Measurements from ENCODE around the gene CD4.

The CD4 gene

DNA sequence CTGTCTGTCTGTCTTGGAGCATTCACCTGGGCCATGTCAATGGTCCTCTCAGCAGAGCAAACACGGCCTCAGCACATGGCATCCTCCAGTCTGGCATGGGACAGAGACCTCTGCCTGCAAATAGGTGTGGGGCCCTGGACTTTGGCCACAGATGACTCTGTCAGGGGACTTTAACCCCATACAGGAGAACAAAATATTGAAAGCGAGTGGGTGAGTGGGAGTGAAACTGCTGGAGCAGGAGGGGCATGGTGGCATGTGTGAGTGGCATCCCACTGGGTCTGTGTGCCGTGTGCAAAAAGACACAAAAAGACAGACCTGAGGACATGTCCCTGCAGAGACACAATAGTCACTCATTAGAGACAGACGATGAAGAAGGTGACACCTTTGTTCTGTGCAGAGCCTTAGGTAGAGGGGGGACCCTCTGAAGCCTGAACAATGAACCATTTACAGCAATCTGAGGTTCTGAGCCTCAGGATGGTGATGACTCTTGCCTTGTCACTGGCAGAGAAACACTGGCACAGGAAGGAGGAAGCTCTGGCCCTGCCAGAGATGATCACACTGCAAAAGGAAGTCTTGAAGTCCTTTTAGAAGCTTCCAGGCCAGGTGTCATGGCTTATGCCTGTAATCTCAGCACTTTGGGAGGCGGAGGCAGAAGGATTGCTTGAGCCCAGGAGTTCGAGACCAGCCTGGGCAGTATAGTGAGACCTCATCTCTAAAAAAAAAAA is 9.5 kb upstream of the CD4 start:
- Histone ChIP-seq H3K4me3 (ENCODE audit: low read depth, low read length) (no peak overlapping the region), H3K4me1 (ENCODE audit: control insufficient read depth, insufficient read depth, low read length, unreplicated experiment) (peaks cover 3% of the 10 kb centered on the region), H3K36me3 (ENCODE audit: insufficient read depth, low read length) (no peaks in the 10 kb centered on the region), H2AFZ (ENCODE audit: low read length, unreplicated experiment) (no peak overlapping the region), H3K27ac (ENCODE audit: low read depth, low read length) (no peak overlapping the region), H3K79me2 (ENCODE audit: control insufficient read depth, insufficient read depth, low read length, unreplicated experiment) (no peaks in the 10 kb centered on the region), H3K27me3 (ENCODE audit: insufficient read depth, low read length) (no peaks in the 10 kb centered on the region)

- Histone ChIP-seq H3K79me2 (ENCODE audit: control insufficient read depth, insufficient read depth, low read length, unreplicated experiment) (no peaks in the 10 kb centered on the region), H3K36me3 (ENCODE audit: insufficient read depth, low read length) (no peaks in the 10 kb centered on the region), H3K4me1 (ENCODE audit: control insufficient read depth, insufficient read depth, low read length, unreplicated experiment) (peaks cover 3% of the 10 kb centered on the region), H2AFZ (ENCODE audit: low read length, unreplicated experiment) (no peak overlapping the region), H3K27ac (ENCODE audit: low read depth, low read length) (no peak overlapping the region), H3K4me3 (ENCODE audit: low read depth, low read length) (no peak overlapping the region), H3K27me3 (ENCODE audit: insufficient read depth, low read length) (no peaks in the 10 kb centered on the region)
Measured at GRCh38 chr12:6780573-6780972, 8.8 kb upstream of the CD4 start.

DNA sequence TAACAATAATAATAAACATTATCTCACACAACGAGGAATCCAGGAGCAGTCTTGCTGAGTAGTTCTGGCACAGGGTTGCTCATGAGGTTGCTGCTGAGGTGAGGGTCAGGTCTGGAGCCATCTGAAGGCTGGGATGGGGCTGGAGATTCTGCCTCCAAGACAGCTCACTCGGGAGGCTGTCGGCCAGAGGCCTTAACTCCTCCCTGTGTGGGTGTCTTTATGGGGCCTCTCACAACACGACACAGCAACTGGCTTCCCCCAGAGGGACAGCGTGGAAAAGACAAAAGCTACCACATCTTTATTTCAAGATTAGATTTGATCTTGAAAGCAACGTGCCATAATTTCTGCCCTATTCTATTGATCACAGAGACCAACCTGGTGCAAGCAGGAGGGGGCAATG is 7.2 kb upstream of the CD4 start:
- peaks cover 3% of the 10 kb centered on the region for H3K4me1 ChIP-seq (ENCODE audit: control insufficient read depth, insufficient read depth, low read length, unreplicated experiment)
- no peaks in the 10 kb centered on the region for H3K36me3 ChIP-seq (ENCODE audit: insufficient read depth, low read length)
- H3K27ac ChIP-seq (ENCODE audit: low read depth, low read length) = no peak overlapping the region
- no peaks in the 10 kb centered on the region for H3K79me2 ChIP-seq (ENCODE audit: control insufficient read depth, insufficient read depth, low read length, unreplicated experiment)
- no peaks in the 10 kb centered on the region for H3K27me3 ChIP-seq (ENCODE audit: insufficient read depth, low read length)
- no peak overlapping the region for H2AFZ ChIP-seq (ENCODE audit: low read length, unreplicated experiment)
- H3K4me3 ChIP-seq (ENCODE audit: low read depth, low read length) = no peak overlapping the region

GRCh38 chr12:6782850-6783566 is 6.3 kb upstream of the CD4 start:
- Histone ChIP-seq H3K27me3 (ENCODE audit: insufficient read depth, low read length) (no peaks in the 10 kb centered on the region), H3K4me3 (ENCODE audit: low read depth, low read length) (no peak overlapping the region), H2AFZ (ENCODE audit: low read length, unreplicated experiment) (no peak overlapping the region), H3K4me1 (ENCODE audit: control insufficient read depth, insufficient read depth, low read length, unreplicated experiment) (peaks cover 3% of the 10 kb centered on the region), H3K79me2 (ENCODE audit: control insufficient read depth, insufficient read depth, low read length, unreplicated experiment) (no peaks in the 10 kb centered on the region), H3K27ac (ENCODE audit: low read depth, low read length) (no peak overlapping the region), H3K36me3 (ENCODE audit: insufficient read depth, low read length) (no peaks in the 10 kb centered on the region)

GRCh38 chr12:6783828-6784227 is 5.5 kb upstream of the CD4 start:
- no peaks in the 10 kb centered on the region for H3K79me2 ChIP-seq (ENCODE audit: control insufficient read depth, insufficient read depth, low read length, unreplicated experiment)
- H3K27ac ChIP-seq (ENCODE audit: low read depth, low read length) = no peak overlapping the region
- no peaks in the 10 kb centered on the region for H3K27me3 ChIP-seq (ENCODE audit: insufficient read depth, low read length)
- no peaks in the 10 kb centered on the region for H3K36me3 ChIP-seq (ENCODE audit: insufficient read depth, low read length)
- H3K4me1 ChIP-seq (ENCODE audit: control insufficient read depth, insufficient read depth, low read length, unreplicated experiment) = no peaks in the 10 kb centered on the region
- H2AFZ ChIP-seq (ENCODE audit: low read length, unreplicated experiment) = no peak overlapping the region
- H3K4me3 ChIP-seq (ENCODE audit: low read depth, low read length) = no peak overlapping the region

DNA sequence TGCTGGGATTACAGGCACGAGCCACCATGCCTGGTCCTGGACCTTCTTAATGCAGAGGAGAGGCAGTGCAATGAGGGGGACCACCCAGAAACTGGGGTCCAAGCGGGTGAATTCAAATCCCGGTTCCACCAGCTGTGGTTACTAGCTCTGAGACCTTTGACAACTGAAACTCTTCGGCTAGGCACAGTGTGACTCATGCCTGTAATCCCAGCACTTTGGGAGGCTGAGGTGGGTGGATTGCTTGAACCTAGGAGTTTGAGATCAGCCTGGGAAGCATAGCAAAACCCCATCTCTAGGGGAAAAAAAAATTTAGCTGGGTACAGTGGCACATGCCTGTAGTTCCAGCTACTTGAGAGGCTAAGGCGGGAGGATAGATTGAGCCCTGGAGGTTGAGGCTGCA is 5.0 kb upstream of the CD4 start:
- H3K4me1 ChIP-seq (ENCODE audit: control insufficient read depth, insufficient read depth, low read length, unreplicated experiment) = no peaks in the 10 kb centered on the region
- H3K4me3 ChIP-seq (ENCODE audit: low read depth, low read length) = no peak overlapping the region
- no peaks in the 10 kb centered on the region for H3K79me2 ChIP-seq (ENCODE audit: control insufficient read depth, insufficient read depth, low read length, unreplicated experiment)
- no peak overlapping the region for H2AFZ ChIP-seq (ENCODE audit: low read length, unreplicated experiment)
- H3K27me3 ChIP-seq (ENCODE audit: insufficient read depth, low read length) = no peaks in the 10 kb centered on the region
- no peak overlapping the region for H3K27ac ChIP-seq (ENCODE audit: low read depth, low read length)
- H3K36me3 ChIP-seq (ENCODE audit: insufficient read depth, low read length) = no peaks in the 10 kb centered on the region

- no peak overlapping the region for H3K27ac ChIP-seq (ENCODE audit: low read depth, low read length)
- H3K36me3 ChIP-seq (ENCODE audit: insufficient read depth, low read length) = no peaks in the 10 kb centered on the region
- H3K4me3 ChIP-seq (ENCODE audit: low read depth, low read length) = no peak overlapping the region
- no peaks in the 10 kb centered on the region for H3K4me1 ChIP-seq (ENCODE audit: control insufficient read depth, insufficient read depth, low read length, unreplicated experiment)
- no peaks in the 10 kb centered on the region for H3K27me3 ChIP-seq (ENCODE audit: insufficient read depth, low read length)
- no peak overlapping the region for H2AFZ ChIP-seq (ENCODE audit: low read length, unreplicated experiment)
- H3K79me2 ChIP-seq (ENCODE audit: control insufficient read depth, insufficient read depth, low read length, unreplicated experiment) = no peaks in the 10 kb centered on the region
Measured at GRCh38 chr12:6784761-6785160, 4.6 kb upstream of the CD4 start.

GRCh38 chr12:6786416-6787094 is 2.8 kb upstream of the CD4 start:
- Histone ChIP-seq H2AFZ (ENCODE audit: low read length, unreplicated experiment) (no peak overlapping the region), H3K27ac (ENCODE audit: low read depth, low read length) (no peak overlapping the region), H3K36me3 (ENCODE audit: insufficient read depth, low read length) (no peaks in the 10 kb centered on the region), H3K4me3 (ENCODE audit: low read depth, low read length) (no peak overlapping the region), H3K27me3 (ENCODE audit: insufficient read depth, low read length) (no peaks in the 10 kb centered on the region), H3K4me1 (ENCODE audit: control insufficient read depth, insufficient read depth, low read length, unreplicated experiment) (no peaks in the 10 kb centered on the region), H3K79me2 (ENCODE audit: control insufficient read depth, insufficient read depth, low read length, unreplicated experiment) (no peaks in the 10 kb centered on the region)

GRCh38 chr12:6787309-6787708 is 2.0 kb upstream of the CD4 start:
- H3K4me1 ChIP-seq (ENCODE audit: control insufficient read depth, insufficient read depth, low read length, unreplicated experiment) = no peaks in the 10 kb centered on the region
- no peaks in the 10 kb centered on the region for H3K79me2 ChIP-seq (ENCODE audit: control insufficient read depth, insufficient read depth, low read length, unreplicated experiment)
- no peak overlapping the region for H3K4me3 ChIP-seq (ENCODE audit: low read depth, low read length)
- H3K27me3 ChIP-seq (ENCODE audit: insufficient read depth, low read length) = no peaks in the 10 kb centered on the region
- no peak overlapping the region for H3K27ac ChIP-seq (ENCODE audit: low read depth, low read length)
- H2AFZ ChIP-seq (ENCODE audit: low read length, unreplicated experiment) = no peak overlapping the region
- no peaks in the 10 kb centered on the region for H3K36me3 ChIP-seq (ENCODE audit: insufficient read depth, low read length)

- H2AFZ ChIP-seq (ENCODE audit: low read length, unreplicated experiment) = no peak overlapping the region
- H3K27me3 ChIP-seq (ENCODE audit: insufficient read depth, low read length) = peaks cover 8% of the 10 kb centered on the region
- no peak overlapping the region for H3K4me3 ChIP-seq (ENCODE audit: low read depth, low read length)
Measured at GRCh38 chr12:6790496-6791150, 1.3 kb downstream of the CD4 start.

More at GRCh38 chr12:6790496-6791150, 1.3 kb downstream of the CD4 start:
- Histone ChIP-seq H3K79me2 (ENCODE audit: control insufficient read depth, insufficient read depth, low read length, unreplicated experiment) (no peaks in the 10 kb centered on the region), H3K27ac (ENCODE audit: low read depth, low read length) (no peak overlapping the region), H3K4me1 (ENCODE audit: control insufficient read depth, insufficient read depth, low read length, unreplicated experiment) (no peaks in the 10 kb centered on the region), H3K36me3 (ENCODE audit: insufficient read depth, low read length) (no peaks in the 10 kb centered on the region)

Data from ACC112 (cell line).